ENCODE data around the gene SPOCK3.
"Not testable (repeated sequence)": the region's sequence is repeated elsewhere in the genome, so short reads cannot be mapped to it uniquely, and the experiment has no call there.

The SPOCK3 gene

GRCh38 chr4:167035390-167035789 is 198.9 kb downstream of the SPOCK3 start:
- DNase-seq (ENCODE audit: low read depth), result no peak

GRCh38 chr4:167034983-167035382 is 199.3 kb downstream of the SPOCK3 start:
- no peak for DNase-seq (ENCODE audit: low read depth)

GRCh38 chr4:167032871-167033270 is 201.4 kb downstream of the SPOCK3 start:
- peak; percentile 4 for DNase-seq (ENCODE audit: low read depth)

- no peak for DNase-seq (ENCODE audit: low read depth)
These were observed 202.6 kb downstream of the SPOCK3 start for GRCh38 chr4:167031534-167032156.

GRCh38 chr4:167028976-167029375 is 205.3 kb downstream of the SPOCK3 start:
- DNase-seq (ENCODE audit: low read depth), result no peak

- DNase-seq (ENCODE audit: low read depth), result no peak
These were observed 208.6 kb downstream of the SPOCK3 start for GRCh38 chr4:167025670-167026069.

- no peak for DNase-seq (ENCODE audit: low read depth)
These were observed 210.8 kb downstream of the SPOCK3 start for GRCh38 chr4:167023364-167023925.

GRCh38 chr4:167021545-167022155 is 212.6 kb downstream of the SPOCK3 start:
- DNase-seq (ENCODE audit: low read depth), result peak; percentile 26

- no peak for DNase-seq (ENCODE audit: low read depth)
These were observed 213.9 kb downstream of the SPOCK3 start for GRCh38 chr4:167020410-167020809.

GRCh38 chr4:167014944-167015343 is 219.3 kb downstream of the SPOCK3 start:
- DNase-seq (ENCODE audit: low read depth), result no peak

GRCh38 chr4:167003326-167003725 is 231.0 kb downstream of the SPOCK3 start:
- DNase-seq (ENCODE audit: low read depth), result no peak

- DNase-seq (ENCODE audit: low read depth), result no peak
These were observed 234.0 kb downstream of the SPOCK3 start for GRCh38 chr4:167000141-167000852.

- no peak for DNase-seq (ENCODE audit: low read depth)
These were observed 238.1 kb downstream of the SPOCK3 start for GRCh38 chr4:166996216-166996615.

- no peak for DNase-seq (ENCODE audit: low read depth)
These were observed 239.6 kb downstream of the SPOCK3 start for GRCh38 chr4:166994686-166995085.

- DNase-seq (ENCODE audit: low read depth), result no peak
These were observed 243.2 kb downstream of the SPOCK3 start for GRCh38 chr4:166991006-166991561.

GRCh38 chr4:166989886-166990285 is 244.4 kb downstream of the SPOCK3 start:
- no peak for DNase-seq (ENCODE audit: low read depth)

- no peak for DNase-seq (ENCODE audit: low read depth)
These were observed 247.3 kb downstream of the SPOCK3 start for GRCh38 chr4:166987026-166987425.

- no peak for DNase-seq (ENCODE audit: low read depth)
These were observed 252.4 kb downstream of the SPOCK3 start for GRCh38 chr4:166981847-166982246.

- no peak for DNase-seq (ENCODE audit: low read depth)
These were observed 253.9 kb downstream of the SPOCK3 start for GRCh38 chr4:166980419-166980818.

- DNase-seq (ENCODE audit: low read depth), result no peak
These were observed 256.7 kb downstream of the SPOCK3 start for GRCh38 chr4:166977596-166977995.

GRCh38 chr4:166972071-166972470 is 262.2 kb downstream of the SPOCK3 start:
- no peak for DNase-seq (ENCODE audit: low read depth)

GRCh38 chr4:166968219-166968618 is 266.1 kb downstream of the SPOCK3 start:
- DNase-seq (ENCODE audit: low read depth), result not testable (repeated sequence)

GRCh38 chr4:166965562-166965961 is 268.7 kb downstream of the SPOCK3 start:
- no peak for DNase-seq (ENCODE audit: low read depth)

Data from fibroblast of gingiva (primary cell).